ENCODE results near the gene ASIC3.

Gene ASIC3

GRCh38 chr7:151089893-151090730 lies 41.8 kb downstream of the ASIC3 start:
- H3K4me1 ChIP-seq: peaks cover 0 to 53% (median 26%) of the 10 kb centered on the region in 4 donors

GRCh38 chr7:151091003-151091402 lies 42.7 kb downstream of the ASIC3 start:
- Histone ChIP-seq H3K36me3 (no peaks in the 10 kb centered on the region), H3K4me1 (peaks cover 0 to 44% (median 19%) of the 10 kb centered on the region in 4 donors), H3K27ac (no peak overlapping the region), H3K4me3 (no peak overlapping the region), H3K27me3 (no peaks in the 10 kb centered on the region), H3K9me3 (no peaks in the 10 kb centered on the region)
- no peak for TF ChIP-seq CTCF (IDR thresholded peaks at IDR 0.05)
- no peak for DNase-seq
- intact Hi-C loops (cut with DNase I; ENCODE audit: low total_unique reads): no loop called here

More at GRCh38 chr7:151089893-151090730, 41.8 kb downstream of the ASIC3 start:
- H3K27ac ChIP-seq: peak overlapping the region; percentile 39 to 82
- no peak overlapping the region for H3K4me3 ChIP-seq
- H3K27me3 ChIP-seq: no peaks in the 10 kb centered on the region
- intact Hi-C loops (cut with DNase I; ENCODE audit: low total_unique reads): no loop called here
- TF ChIP-seq CTCF (IDR thresholded peaks at IDR 0.05): no peak
- no peaks in the 10 kb centered on the region for H3K36me3 ChIP-seq
- DNase-seq: no peak
- no peaks in the 10 kb centered on the region for H3K9me3 ChIP-seq

GRCh38 chr7:151091431-151091830 lies 43.1 kb downstream of the ASIC3 start:
- TF ChIP-seq CTCF (IDR thresholded peaks at IDR 0.05): no peak
- intact Hi-C loops (cut with DNase I; ENCODE audit: low total_unique reads): no loop called here
- Histone ChIP-seq H3K4me1 (peaks cover 0 to 44% (median 19%) of the 10 kb centered on the region in 4 donors), H3K9me3 (no peaks in the 10 kb centered on the region), H3K4me3 (no peak overlapping the region), H3K36me3 (no peaks in the 10 kb centered on the region), H3K27ac (no peak overlapping the region), H3K27me3 (no peaks in the 10 kb centered on the region)
- no peak for DNase-seq

- TF ChIP-seq CTCF (IDR thresholded peaks at IDR 0.05): no peak
- H3K4me1 ChIP-seq: peaks cover 0 to 44% (median 19%) of the 10 kb centered on the region in 4 donors
- H3K4me3 ChIP-seq: no peak overlapping the region
- DNase-seq: no peak
- no peaks in the 10 kb centered on the region for H3K9me3 ChIP-seq
- no peaks in the 10 kb centered on the region for H3K27me3 ChIP-seq
- H3K36me3 ChIP-seq: no peaks in the 10 kb centered on the region
- intact Hi-C loops (cut with DNase I; ENCODE audit: low total_unique reads): no loop called here
- no peak overlapping the region for H3K27ac ChIP-seq
Measured at GRCh38 chr7:151091988-151092387, 43.7 kb downstream of the ASIC3 start.

GRCh38 chr7:151093748-151094147 lies 45.4 kb downstream of the ASIC3 start:
- intact Hi-C loops (cut with DNase I; ENCODE audit: low total_unique reads): no loop called here
- no peak overlapping the region for H3K27ac ChIP-seq
- no peak overlapping the region for H3K4me3 ChIP-seq
- TF ChIP-seq CTCF (IDR thresholded peaks at IDR 0.05): no peak
- peaks cover 0 to 34% (median 10%) of the 10 kb centered on the region in 4 donors for H3K4me1 ChIP-seq
- DNase-seq: no peak
- H3K36me3 ChIP-seq: peaks cover 0 to 7% (median 0%) of the 10 kb centered on the region in 3 donors
- H3K9me3 ChIP-seq: no peaks in the 10 kb centered on the region
- H3K27me3 ChIP-seq: no peaks in the 10 kb centered on the region
